GM12875 (cell line): ENCODE measurements around the gene DEUP1.

Source experiments
- H3K4me3 ChIP-seq: one replicate; pipeline ENCODE4 v1.5.1; 2011; ENCODE audit warnings: low read depth, low read length, control low read depth
- CTCF ChIP-seq: IDR thresholded peaks from 2 replicates; pipeline ENCODE4 v1.5.1; 2011; ENCODE audit warnings: low read depth, mild to moderate bottlenecking, control low read depth, inconsistent platforms, low read length, moderate library complexity, borderline replicate concordance; ENCODE audit not compliant: insufficient read depth

The DEUP1 gene

GRCh38 chr11:93393386-93393785 lies 62.8 kb downstream of the DEUP1 start:
- no peak for TF ChIP-seq CTCF

GRCh38 chr11:93394488-93394887 lies 63.9 kb downstream of the DEUP1 start:
- no peak overlapping the region for H3K4me3 ChIP-seq
- TF ChIP-seq CTCF, result no peak

More at GRCh38 chr11:93393386-93393785, 62.8 kb downstream of the DEUP1 start:
- no peak overlapping the region for H3K4me3 ChIP-seq

DNA sequence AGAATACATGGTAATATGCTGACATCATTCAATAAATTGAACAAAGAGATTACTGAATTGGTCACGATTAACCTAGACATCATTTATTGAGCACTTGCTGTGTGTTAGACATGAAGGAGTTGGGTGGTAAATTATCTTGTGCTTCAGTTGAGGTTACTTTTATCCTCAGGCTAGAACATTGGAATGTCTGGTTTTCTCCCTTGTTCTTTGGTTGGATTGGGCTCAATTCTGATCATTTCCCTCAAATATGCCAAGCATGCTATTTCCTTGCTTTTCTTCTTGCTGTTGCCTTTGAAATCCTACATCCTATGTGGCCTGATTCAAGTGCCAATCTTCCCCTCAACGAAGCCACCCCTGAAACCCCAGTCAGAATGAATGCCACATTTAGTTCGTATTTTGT lies 65.8 kb downstream of the DEUP1 start:
- no peak for TF ChIP-seq CTCF
- H3K4me3 ChIP-seq, result no peak overlapping the region

DNA sequence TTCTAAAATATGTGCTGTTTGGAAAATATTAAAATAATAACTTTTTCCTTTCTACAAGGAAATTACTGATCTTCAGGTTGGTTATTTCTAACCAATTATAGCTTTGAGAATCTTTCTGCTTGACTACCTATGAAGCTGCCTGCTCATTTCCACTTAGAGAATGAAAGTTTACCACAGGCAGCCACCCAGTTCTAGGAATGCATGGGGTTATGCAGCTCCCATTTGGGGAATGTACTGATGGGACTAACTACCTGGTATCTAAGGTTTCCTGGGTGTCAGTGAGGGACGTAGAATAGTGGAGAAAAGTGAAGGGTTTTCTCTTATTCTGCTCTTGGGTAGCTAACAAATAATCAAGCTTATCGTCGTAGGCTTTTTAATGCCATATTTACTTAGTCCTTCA lies 73.4 kb downstream of the DEUP1 start:
- H3K4me3 ChIP-seq, result no peak overlapping the region
- TF ChIP-seq CTCF, result no peak

DNA sequence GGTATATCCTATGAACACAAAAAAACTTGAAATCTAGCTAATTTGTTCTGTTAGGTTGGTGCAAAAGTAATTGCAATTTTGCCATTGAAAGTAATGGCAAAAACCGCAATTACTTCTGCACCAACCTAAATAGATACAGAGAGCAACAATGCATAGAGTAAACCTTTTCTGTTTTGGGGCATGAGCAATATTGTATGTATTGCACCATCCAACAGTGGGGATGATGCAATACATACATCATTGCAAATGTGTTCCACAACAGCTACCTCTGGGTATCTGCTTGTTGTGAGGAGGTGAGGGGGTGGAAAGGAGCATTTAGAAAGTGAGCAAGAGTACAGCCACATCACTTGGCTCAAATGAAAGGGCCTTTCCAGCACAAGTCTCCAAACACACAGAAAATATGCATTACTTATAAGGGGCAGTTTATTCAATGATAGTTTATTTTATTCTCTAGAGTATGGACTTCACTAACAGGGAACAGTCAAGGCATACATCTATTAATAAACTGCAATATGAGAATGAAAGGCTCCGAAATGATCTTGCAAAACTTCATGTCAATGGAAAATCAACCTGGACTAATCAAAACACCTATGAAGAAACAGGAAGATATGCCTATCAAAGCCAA lies 77.3 kb downstream of the DEUP1 start:
- TF ChIP-seq CTCF, result no peak
- no peak overlapping the region for H3K4me3 ChIP-seq

- TF ChIP-seq CTCF, result no peak
- H3K4me3 ChIP-seq, result no peak overlapping the region
These were observed 79.9 kb downstream of the DEUP1 start for GRCh38 chr11:93410441-93410840.

DNA sequence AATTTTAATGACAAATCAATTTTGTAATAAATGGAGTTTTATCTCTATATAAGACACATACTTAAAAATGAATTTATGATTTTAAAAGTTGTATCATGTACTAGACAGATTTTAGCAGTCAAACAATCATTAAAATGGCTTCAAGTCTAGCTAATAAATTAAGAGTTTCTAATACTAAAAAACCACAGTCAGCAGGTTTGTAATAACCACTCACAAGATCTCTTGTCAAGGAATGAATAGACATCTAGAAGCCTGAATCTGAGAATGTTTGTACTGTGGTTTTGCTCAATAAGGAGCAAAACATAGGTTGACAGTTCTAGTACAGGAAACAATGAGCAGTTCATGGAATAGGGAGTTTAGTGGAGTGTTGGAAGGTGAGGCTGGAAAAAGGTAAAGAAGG lies 81.2 kb downstream of the DEUP1 start:
- TF ChIP-seq CTCF, result no peak
- no peak overlapping the region for H3K4me3 ChIP-seq
